Parathyroid adenoma (tissue), 2 donors: ENCODE data around the gene TMF1.

Source experiments
- H2AFZ ChIP-seq: fragments of 300-600 bp; sonication (generic); one replicate; pipeline ENCODE4 v1.7.0; 2017; ENCODE audit warnings: antibody characterized with exemption, mild to moderate bottlenecking
- H3K27ac ChIP-seq: fragments of 300-600 bp; sonication (generic); one replicate; pipeline ENCODE4 v1.7.0; 2017
- H3K27me3 ChIP-seq: fragments of 300-600 bp; sonication (generic); one replicate; pipeline ENCODE4 v1.7.0; 2017; ENCODE audit warnings: low read length; ENCODE audit not compliant: control insufficient read depth, insufficient read depth
- H3K36me3 ChIP-seq: fragments of 300-600 bp; sonication (generic); one replicate; pipeline ENCODE4 v1.7.0; 2017; ENCODE audit warnings: low read length; ENCODE audit not compliant: control insufficient read depth, insufficient read depth
- H3K4me1 ChIP-seq: fragments of 300-600 bp; sonication (generic); one replicate; pipeline ENCODE4 v1.7.0; 2017; ENCODE audit warnings: control low read depth
- H3K4me2 ChIP-seq: fragments of 300-600 bp; sonication (generic); one replicate; pipeline ENCODE4 v1.7.0; 2017; ENCODE audit warnings: low read length
- H3K4me3 ChIP-seq: fragments of 300-600 bp; sonication (generic); one replicate; pipeline ENCODE4 v1.7.0; 2017; ENCODE audit warnings: low read depth, low read length
- H3K79me2 ChIP-seq: fragments of 300-600 bp; sonication (generic); one replicate; pipeline ENCODE4 v1.7.0; 2017; ENCODE audit warnings: control low read depth
- H3K9ac ChIP-seq: fragments of 300-600 bp; sonication (generic); one replicate; pipeline ENCODE4 v1.7.0; 2017; ENCODE audit warnings: mild to moderate bottlenecking
- H3K9me3 ChIP-seq: fragments of 300-600 bp; sonication (generic); one replicate; pipeline ENCODE4 v1.7.0; 2017; ENCODE audit warnings: low read length; ENCODE audit not compliant: control insufficient read depth
- CTCF ChIP-seq: fragments of 300-600 bp; sonication (generic); IDR thresholded peaks from one replicate; pipeline ENCODE4 v1.7.0; 2017; ENCODE audit warnings: antibody characterized with exemption, mild to moderate bottlenecking
- donor health status: primary hyperparathyroidism.

Gene TMF1

GRCh38 chr3:68987322-68987721, 64.8 kb downstream of the TMF1 start:
- Histone ChIP-seq H3K9me3 (no peaks in the 10 kb centered on the region), H3K27me3 (no peaks in the 10 kb centered on the region), H3K9ac (no peak overlapping the region), H3K79me2 (no peaks in the 10 kb centered on the region), H3K4me2 (no peak overlapping the region), H3K4me1 (no peaks in the 10 kb centered on the region), H2AFZ (no peak overlapping the region), H3K27ac (no peak overlapping the region), H3K36me3 (no peaks in the 10 kb centered on the region), H3K4me3 (no peak overlapping the region)
- TF ChIP-seq CTCF: no peak

GRCh38 chr3:68986496-68987208, 65.5 kb downstream of the TMF1 start:
- Histone ChIP-seq H3K4me1 (no peaks in the 10 kb centered on the region), H3K9ac (no peak overlapping the region), H3K27me3 (no peaks in the 10 kb centered on the region), H3K4me2 (no peak overlapping the region), H3K9me3 (no peaks in the 10 kb centered on the region), H3K36me3 (no peaks in the 10 kb centered on the region), H3K4me3 (no peak overlapping the region), H3K27ac (no peak overlapping the region), H2AFZ (no peak overlapping the region), H3K79me2 (no peaks in the 10 kb centered on the region)
- TF ChIP-seq CTCF: no peak

GRCh38 chr3:68985146-68985790, 66.9 kb downstream of the TMF1 start:
- Histone ChIP-seq H2AFZ (no peak overlapping the region), H3K9me3 (no peaks in the 10 kb centered on the region), H3K27me3 (no peaks in the 10 kb centered on the region), H3K36me3 (no peaks in the 10 kb centered on the region), H3K4me1 (no peaks in the 10 kb centered on the region), H3K9ac (no peak overlapping the region), H3K4me2 (no peak overlapping the region), H3K4me3 (no peak overlapping the region), H3K79me2 (no peaks in the 10 kb centered on the region), H3K27ac (no peak overlapping the region)
- TF ChIP-seq CTCF: no peak

- no peak overlapping the region for H3K27ac ChIP-seq
- H3K36me3 ChIP-seq: no peaks in the 10 kb centered on the region
- H3K4me2 ChIP-seq: no peak overlapping the region
- H3K4me3 ChIP-seq: no peak overlapping the region
- no peak for TF ChIP-seq CTCF
- no peaks in the 10 kb centered on the region for H3K79me2 ChIP-seq
- H3K4me1 ChIP-seq: no peaks in the 10 kb centered on the region
- H3K27me3 ChIP-seq: no peaks in the 10 kb centered on the region
- H2AFZ ChIP-seq: no peak overlapping the region
- H3K9ac ChIP-seq: no peak overlapping the region
- no peaks in the 10 kb centered on the region for H3K9me3 ChIP-seq
These were observed 68.1 kb downstream of the TMF1 start for GRCh38 chr3:68984011-68984530.
